Neural cell (in vitro differentiated cells): ENCODE measurements around the gene PRKCZ.

Source experiments
- CTCF ChIP-seq: fragments of 450-650 bp; IDR thresholded peaks from 2 replicates; pipeline ENCODE4 v1.5.1; 2014; ENCODE audit warnings: antibody characterized with exemption, mild to moderate bottlenecking, moderate library complexity; ENCODE audit not compliant: poor library complexity, severe bottlenecking
- EP300 ChIP-seq: fragments of 450-650 bp; conservative IDR thresholded peaks from 2 replicates; pipeline ENCODE4 v1.6.1; 2014; ENCODE audit warnings: antibody characterized with exemption, mild to moderate bottlenecking, moderate library complexity; ENCODE audit not compliant: poor library complexity, severe bottlenecking
- MXI1 ChIP-seq: fragments of 450-650 bp; conservative IDR thresholded peaks from 2 replicates; pipeline ENCODE4 v1.6.1; 2014; ENCODE audit warnings: antibody characterized with exemption, mild to moderate bottlenecking; ENCODE audit not compliant: poor library complexity, severe bottlenecking
- POLR2AphosphoS5 ChIP-seq: IDR thresholded peaks from 2 replicates; pipeline ENCODE4 v1.6.1; 2012
- SMC3 ChIP-seq: fragments of 450-650 bp; conservative IDR thresholded peaks from 2 replicates; pipeline ENCODE4 v1.6.1; 2014; ENCODE audit warnings: antibody characterized with exemption, mild to moderate bottlenecking, moderate library complexity; ENCODE audit not compliant: poor library complexity
- TAF1 ChIP-seq: IDR thresholded peaks from 2 replicates; pipeline ENCODE4 v1.6.1; 2012; ENCODE audit warnings: low read depth
- TF ChIP-seq, protein P1 (sequence below): IDR thresholded peaks from 2 replicates; pipeline ENCODE4 v1.6.1; 2012; ENCODE audit warnings: borderline replicate concordance

DNA sequence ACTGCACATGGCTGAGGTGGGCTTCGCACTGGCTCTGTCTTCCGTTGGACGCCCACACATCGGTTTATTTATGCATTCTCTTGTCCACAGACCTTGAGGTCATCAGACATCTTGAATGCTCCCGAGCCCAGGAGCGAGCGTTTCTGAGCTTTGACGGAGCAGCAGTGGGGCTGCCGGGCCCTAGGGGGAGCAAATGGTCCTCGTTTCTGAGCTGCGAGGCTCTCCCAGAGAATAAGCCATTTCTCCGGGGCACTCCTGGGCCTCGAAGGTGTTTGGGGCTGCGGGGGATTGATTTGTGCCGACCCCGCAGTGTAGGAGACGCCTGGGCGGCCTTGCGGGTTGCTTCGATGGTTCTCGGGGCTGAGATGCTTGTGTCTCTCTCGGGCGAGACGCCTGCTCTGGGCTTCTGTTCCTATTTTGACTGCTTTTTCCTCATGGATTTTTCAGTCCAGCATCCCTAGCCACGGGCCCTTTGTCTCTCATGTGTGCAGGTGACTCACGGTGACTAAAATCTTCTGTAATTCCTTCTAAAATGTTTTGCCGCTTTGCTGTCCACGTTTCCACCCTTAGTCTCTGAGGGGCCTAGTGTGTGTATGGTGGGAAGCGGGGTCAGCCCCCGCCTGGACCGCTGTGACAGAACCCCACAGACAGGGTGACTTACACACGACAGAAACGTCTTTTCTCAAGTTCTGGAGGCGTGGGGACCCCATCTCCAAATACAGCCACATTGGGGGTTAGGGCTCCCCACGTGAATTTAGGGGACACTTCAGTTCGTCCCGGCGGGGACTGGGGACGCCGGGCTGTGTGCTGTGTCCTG, 82.2 kb downstream of the PRKCZ start:
- TF ChIP-seq MXI1 (no peak), CTCF (no peak), EP300 (no peak), POLR2AphosphoS5 (no peak), TAF1 (no peak), SMC3 (no peak)
- TF ChIP-seq, protein P1, sequence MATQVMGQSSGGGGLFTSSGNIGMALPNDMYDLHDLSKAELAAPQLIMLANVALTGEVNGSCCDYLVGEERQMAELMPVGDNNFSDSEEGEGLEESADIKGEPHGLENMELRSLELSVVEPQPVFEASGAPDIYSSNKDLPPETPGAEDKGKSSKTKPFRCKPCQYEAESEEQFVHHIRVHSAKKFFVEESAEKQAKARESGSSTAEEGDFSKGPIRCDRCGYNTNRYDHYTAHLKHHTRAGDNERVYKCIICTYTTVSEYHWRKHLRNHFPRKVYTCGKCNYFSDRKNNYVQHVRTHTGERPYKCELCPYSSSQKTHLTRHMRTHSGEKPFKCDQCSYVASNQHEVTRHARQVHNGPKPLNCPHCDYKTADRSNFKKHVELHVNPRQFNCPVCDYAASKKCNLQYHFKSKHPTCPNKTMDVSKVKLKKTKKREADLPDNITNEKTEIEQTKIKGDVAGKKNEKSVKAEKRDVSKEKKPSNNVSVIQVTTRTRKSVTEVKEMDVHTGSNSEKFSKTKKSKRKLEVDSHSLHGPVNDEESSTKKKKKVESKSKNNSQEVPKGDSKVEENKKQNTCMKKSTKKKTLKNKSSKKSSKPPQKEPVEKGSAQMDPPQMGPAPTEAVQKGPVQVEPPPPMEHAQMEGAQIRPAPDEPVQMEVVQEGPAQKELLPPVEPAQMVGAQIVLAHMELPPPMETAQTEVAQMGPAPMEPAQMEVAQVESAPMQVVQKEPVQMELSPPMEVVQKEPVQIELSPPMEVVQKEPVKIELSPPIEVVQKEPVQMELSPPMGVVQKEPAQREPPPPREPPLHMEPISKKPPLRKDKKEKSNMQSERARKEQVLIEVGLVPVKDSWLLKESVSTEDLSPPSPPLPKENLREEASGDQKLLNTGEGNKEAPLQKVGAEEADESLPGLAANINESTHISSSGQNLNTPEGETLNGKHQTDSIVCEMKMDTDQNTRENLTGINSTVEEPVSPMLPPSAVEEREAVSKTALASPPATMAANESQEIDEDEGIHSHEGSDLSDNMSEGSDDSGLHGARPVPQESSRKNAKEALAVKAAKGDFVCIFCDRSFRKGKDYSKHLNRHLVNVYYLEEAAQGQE = no peak
